ENCODE data around the gene NMT1.

Gene NMT1

GRCh38 chr17:45112559-45113423, 51.7 kb downstream of the NMT1 start:
- TF ChIP-seq, protein P1, sequence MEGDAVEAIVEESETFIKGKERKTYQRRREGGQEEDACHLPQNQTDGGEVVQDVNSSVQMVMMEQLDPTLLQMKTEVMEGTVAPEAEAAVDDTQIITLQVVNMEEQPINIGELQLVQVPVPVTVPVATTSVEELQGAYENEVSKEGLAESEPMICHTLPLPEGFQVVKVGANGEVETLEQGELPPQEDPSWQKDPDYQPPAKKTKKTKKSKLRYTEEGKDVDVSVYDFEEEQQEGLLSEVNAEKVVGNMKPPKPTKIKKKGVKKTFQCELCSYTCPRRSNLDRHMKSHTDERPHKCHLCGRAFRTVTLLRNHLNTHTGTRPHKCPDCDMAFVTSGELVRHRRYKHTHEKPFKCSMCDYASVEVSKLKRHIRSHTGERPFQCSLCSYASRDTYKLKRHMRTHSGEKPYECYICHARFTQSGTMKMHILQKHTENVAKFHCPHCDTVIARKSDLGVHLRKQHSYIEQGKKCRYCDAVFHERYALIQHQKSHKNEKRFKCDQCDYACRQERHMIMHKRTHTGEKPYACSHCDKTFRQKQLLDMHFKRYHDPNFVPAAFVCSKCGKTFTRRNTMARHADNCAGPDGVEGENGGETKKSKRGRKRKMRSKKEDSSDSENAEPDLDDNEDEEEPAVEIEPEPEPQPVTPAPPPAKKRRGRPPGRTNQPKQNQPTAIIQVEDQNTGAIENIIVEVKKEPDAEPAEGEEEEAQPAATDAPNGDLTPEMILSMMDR (IDR thresholded peaks at IDR 0.05; ENCODE audit: extremely low read depth, insufficient read depth, missing control alignments), result no peak
- in situ Hi-C loops (cut with MboI; ENCODE audit: low pct_unique_long_range_greater_than_20kb, low sequenced_read_pairs, unreplicated experiment), result no loop called here
- no peak for DNase-seq (ENCODE audit: low spot score)

DNA sequence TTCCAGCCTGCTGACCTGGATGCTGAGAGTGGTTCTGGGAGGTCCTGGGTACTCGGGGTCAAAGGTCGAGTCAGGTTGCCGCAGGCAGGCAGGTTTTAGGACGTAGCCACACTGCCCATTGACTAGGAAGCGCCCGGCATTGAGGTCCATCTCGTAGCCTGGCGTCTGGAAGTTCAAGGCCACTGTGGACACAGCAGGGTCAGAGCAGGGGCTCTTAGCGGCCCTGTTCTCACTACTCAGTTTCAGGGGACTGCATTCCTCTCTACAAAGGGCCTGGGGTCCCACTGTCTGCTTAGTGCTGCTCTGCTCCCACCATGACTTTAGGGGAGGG, 52.3 kb downstream of the NMT1 start:
- TF ChIP-seq, protein P1 (IDR thresholded peaks at IDR 0.05; ENCODE audit: extremely low read depth, insufficient read depth, missing control alignments), result no peak
- in situ Hi-C loops (cut with MboI; ENCODE audit: low pct_unique_long_range_greater_than_20kb, low sequenced_read_pairs, unreplicated experiment), result no loop called here
- DNase-seq (ENCODE audit: low spot score), result no peak

GRCh38 chr17:45114117-45114932, 53.2 kb downstream of the NMT1 start:
- in situ Hi-C loops (cut with MboI; ENCODE audit: low pct_unique_long_range_greater_than_20kb, low sequenced_read_pairs, unreplicated experiment), result no loop called here

GRCh38 chr17:45115015-45115625, 54.0 kb downstream of the NMT1 start:
- TF ChIP-seq, protein P1 (IDR thresholded peaks at IDR 0.05; ENCODE audit: extremely low read depth, insufficient read depth, missing control alignments), result no peak
- in situ Hi-C loops (cut with MboI; ENCODE audit: low pct_unique_long_range_greater_than_20kb, low sequenced_read_pairs, unreplicated experiment), result no loop called here

More at GRCh38 chr17:45114117-45114932, 53.2 kb downstream of the NMT1 start:
- TF ChIP-seq, protein P1 (IDR thresholded peaks at IDR 0.05; ENCODE audit: extremely low read depth, insufficient read depth, missing control alignments), result no peak
- DNase-seq (ENCODE audit: low spot score), result no peak

DNA sequence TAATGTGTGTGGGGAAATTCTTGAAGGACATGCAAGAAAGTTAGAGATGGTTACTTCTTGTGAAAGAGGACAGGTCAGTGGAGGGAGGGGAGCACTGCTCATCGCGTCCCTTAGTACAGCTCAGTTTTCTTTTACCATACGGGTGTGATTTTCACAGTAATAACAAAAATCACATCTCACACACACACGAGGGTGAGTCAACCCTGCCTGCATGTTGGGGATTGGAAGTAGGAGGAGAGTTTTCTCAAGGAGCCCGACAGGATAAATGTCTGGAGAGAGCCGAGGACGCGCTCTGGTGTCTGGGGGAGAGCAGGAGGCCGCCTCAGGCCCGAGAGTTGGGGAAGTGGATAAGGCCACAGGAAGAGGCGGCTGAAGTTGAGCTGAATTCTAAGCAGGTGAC, 54.8 kb downstream of the NMT1 start:
- in situ Hi-C loops (cut with MboI; ENCODE audit: low pct_unique_long_range_greater_than_20kb, low sequenced_read_pairs, unreplicated experiment), result no loop called here
- TF ChIP-seq, protein P1 (IDR thresholded peaks at IDR 0.05; ENCODE audit: extremely low read depth, insufficient read depth, missing control alignments), result no peak
- no peak for DNase-seq (ENCODE audit: low spot score)

More at GRCh38 chr17:45115015-45115625, 54.0 kb downstream of the NMT1 start:
- no peak for DNase-seq (ENCODE audit: low spot score)

GRCh38 chr17:45116434-45117016, 55.4 kb downstream of the NMT1 start:
- TF ChIP-seq, protein P1 (IDR thresholded peaks at IDR 0.05; ENCODE audit: extremely low read depth, insufficient read depth, missing control alignments), result no peak
- in situ Hi-C loops (cut with MboI; ENCODE audit: low pct_unique_long_range_greater_than_20kb, low sequenced_read_pairs, unreplicated experiment), result no loop called here
- no peak for DNase-seq (ENCODE audit: low spot score)

All from GM13977 (cell line).